Vagina (tissue), 2 donors: ENCODE results near the gene HSD17B2.
A peak's percentile ranks its signal among the peaks of the same experiment; 100 is the strongest.

Source experiments
- CTCF ChIP-seq, 3 experiments: fragments of 450-650 bp in 2 of 3; fragments of 200-600 bp in 1 of 3; sonication (generic) in 1 of 3; IDR thresholded peaks; one replicate each; pipeline ENCODE4 v1.5.1; 2017 to 2019; ENCODE audit warnings: antibody characterized with exemption in 3 of 3, mild to moderate bottlenecking in 2 of 3, moderate library complexity in 2 of 3
- POLR2AphosphoS5 ChIP-seq, 2 donors: sonication (generic); formaldehyde crosslinking; IDR thresholded peaks; one replicate each; pipeline ENCODE4 v1.9.0; 2017; ENCODE audit warnings: antibody characterized with exemption in 2 of 2, mild to moderate bottlenecking in 2 of 2, low read depth in 1 of 2; ENCODE audit not compliant: insufficient read depth in 1 of 2

- TF ChIP-seq POLR2AphosphoS5 (IDR thresholded peaks at IDR 0.05; ENCODE audit: insufficient read depth in 1 of 2, low read depth in 1 of 2), result peak in 1 of 2 donors; percentile 24
- no peak for TF ChIP-seq CTCF (IDR thresholded peaks at IDR 0.05)
Measured at GRCh38 chr16:82088483-82088882, 53.4 kb downstream of the HSD17B2 start.
